PC-9 (cell line): ENCODE measurements around the gene ANKRD10.

Experiments
- EZH2 ChIP-seq: fragments of 200-600 bp; sonication (generic); IDR thresholded peaks from 2 replicates; pipeline ENCODE4 v1.8.0; 2017; ENCODE audit warnings: antibody characterized with exemption, low read depth
- TF ChIP-seq, protein P1 (sequence below): fragments of 200-600 bp; sonication (generic); conservative IDR thresholded peaks from 2 replicates; pipeline ENCODE4 v1.6.1; 2017; ENCODE audit warnings: mixed run types, antibody characterized with exemption, mild to moderate bottlenecking, moderate library complexity

DNA sequence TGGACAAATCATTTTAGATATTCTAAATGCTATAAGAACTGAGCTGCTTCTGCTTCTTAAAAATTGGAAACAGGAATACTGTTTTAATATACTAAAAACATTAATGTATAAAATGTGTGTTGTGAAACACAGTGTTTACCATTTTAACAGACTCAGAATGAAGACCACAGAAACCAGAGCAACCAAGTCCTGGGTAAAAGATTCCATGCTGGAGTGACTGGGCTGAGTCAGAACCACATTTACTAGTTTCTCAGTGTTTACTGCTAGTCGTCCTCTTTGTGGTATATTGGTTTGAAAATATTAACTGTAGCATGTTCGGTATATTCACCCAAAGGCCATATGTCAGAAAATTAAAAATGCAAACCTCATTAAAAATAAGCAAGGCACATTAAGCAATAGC, 31.9 kb downstream of the ANKRD10 start:
- TF ChIP-seq, protein P1, sequence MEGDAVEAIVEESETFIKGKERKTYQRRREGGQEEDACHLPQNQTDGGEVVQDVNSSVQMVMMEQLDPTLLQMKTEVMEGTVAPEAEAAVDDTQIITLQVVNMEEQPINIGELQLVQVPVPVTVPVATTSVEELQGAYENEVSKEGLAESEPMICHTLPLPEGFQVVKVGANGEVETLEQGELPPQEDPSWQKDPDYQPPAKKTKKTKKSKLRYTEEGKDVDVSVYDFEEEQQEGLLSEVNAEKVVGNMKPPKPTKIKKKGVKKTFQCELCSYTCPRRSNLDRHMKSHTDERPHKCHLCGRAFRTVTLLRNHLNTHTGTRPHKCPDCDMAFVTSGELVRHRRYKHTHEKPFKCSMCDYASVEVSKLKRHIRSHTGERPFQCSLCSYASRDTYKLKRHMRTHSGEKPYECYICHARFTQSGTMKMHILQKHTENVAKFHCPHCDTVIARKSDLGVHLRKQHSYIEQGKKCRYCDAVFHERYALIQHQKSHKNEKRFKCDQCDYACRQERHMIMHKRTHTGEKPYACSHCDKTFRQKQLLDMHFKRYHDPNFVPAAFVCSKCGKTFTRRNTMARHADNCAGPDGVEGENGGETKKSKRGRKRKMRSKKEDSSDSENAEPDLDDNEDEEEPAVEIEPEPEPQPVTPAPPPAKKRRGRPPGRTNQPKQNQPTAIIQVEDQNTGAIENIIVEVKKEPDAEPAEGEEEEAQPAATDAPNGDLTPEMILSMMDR: no peak
- no peak for TF ChIP-seq EZH2
